Fibroblast of peridontal ligament (primary cell): ENCODE data around the gene EPB41L4B.

Experiments used
- DNase-seq: peaks from one replicate; pipeline ENCODE4 v3.0.0-alpha.2; 2010; ENCODE audit errors: extremely low read depth

EPB41L4B gene

DNA sequence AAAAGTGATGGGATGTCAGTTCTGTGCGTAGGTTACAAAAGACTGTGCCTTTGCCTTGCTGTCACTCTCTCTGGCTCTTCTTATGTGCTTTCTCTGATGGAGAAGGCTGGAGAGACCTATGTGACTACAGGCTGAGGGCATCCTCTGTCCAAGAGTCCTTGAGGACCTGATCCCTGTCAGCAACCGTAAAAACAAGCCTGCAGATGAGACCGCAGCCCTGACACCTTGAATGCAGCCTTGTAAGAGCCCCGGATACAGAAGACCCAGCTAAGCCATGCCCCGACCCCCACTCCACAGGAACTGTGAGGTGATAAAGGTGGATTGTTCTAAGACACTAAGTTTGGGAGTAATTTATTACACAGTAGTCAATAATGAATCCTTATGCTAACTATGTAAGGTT, 121.2 kb downstream of the EPB41L4B start:
- DNase-seq: no peak

DNA sequence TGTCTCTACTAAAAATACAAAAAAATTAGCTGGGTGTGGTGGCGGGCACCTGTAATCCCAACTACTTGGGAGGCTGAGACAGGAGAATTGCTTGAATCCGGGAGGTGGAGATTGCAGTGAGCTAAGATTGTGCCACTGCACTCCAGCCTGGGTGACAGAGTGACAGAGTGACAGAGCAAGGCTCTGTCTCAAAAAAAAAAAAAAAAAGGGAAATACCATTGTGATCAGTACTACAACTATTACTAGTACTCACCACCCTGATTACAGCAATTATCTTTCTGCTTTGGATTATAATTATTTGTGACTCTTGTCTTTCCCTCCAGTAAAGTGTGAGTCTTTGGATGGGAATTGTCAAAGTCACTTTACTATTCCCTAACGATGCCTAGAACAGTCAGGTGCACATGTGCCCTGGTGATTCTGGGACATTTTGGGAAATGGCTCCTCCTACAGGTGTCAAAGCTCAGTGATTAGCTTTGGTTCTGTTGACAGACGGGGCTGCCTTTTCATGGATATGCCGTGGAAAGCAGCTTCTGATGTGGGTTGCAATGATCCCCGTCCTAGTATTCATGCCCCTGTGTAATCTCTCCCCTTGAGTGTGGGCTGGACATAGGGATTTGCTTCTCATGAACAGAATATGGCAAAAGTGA, 122.0 kb downstream of the EPB41L4B start:
- DNase-seq: no peak

- DNase-seq: peak; percentile 48
These were observed 126.8 kb downstream of the EPB41L4B start for GRCh38 chr9:109193974-109194556.

DNA sequence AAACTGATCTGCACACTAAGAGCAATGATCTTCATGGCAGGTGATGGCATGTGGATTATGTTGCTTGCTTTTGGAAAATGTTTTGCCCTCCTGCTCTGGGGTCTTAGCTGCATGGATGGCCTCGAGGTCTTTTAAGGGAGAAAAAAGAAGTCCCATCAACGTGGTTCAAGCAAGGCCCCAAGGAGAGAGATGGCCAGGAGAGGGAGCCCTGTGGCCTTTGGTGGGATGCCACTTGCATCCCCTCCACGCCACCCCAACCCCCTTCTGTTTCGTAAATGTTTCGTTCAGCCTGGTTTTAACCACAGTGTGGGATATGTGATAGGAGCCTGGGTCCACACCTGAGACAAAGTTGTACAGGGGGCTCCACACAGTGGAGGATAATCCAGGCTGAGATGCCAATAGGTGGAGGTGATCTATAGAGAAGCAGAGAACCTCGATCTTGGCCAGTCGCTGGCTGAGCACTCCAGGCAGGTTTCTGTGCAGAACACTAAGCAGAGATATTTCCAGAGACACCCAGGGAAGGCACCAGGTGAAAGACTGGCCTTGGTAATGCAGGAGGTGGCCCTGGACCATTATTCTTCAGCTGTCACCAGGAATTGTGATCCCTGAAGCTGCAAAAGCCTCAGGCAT, 128.0 kb downstream of the EPB41L4B start:
- DNase-seq: peak; percentile 16

GRCh38 chr9:109191746-109192145, 129.1 kb downstream of the EPB41L4B start:
- DNase-seq: no peak

- DNase-seq: no peak
These were observed 130.7 kb downstream of the EPB41L4B start for GRCh38 chr9:109190151-109190550.

- DNase-seq: no peak
These were observed 133.9 kb downstream of the EPB41L4B start for GRCh38 chr9:109186857-109187520.

GRCh38 chr9:109182940-109183798, 137.7 kb downstream of the EPB41L4B start:
- DNase-seq: peak; percentile 31

GRCh38 chr9:109182550-109182939, 138.3 kb downstream of the EPB41L4B start:
- DNase-seq: no peak

GRCh38 chr9:109181284-109181683, 139.6 kb downstream of the EPB41L4B start:
- DNase-seq: no peak

GRCh38 chr9:109179801-109180523, 140.9 kb downstream of the EPB41L4B start:
- no peak for DNase-seq

GRCh38 chr9:109176963-109177362, 143.9 kb downstream of the EPB41L4B start:
- no peak for DNase-seq

GRCh38 chr9:109176386-109176785, 144.5 kb downstream of the EPB41L4B start:
- DNase-seq: no peak

GRCh38 chr9:109172935-109173334, 147.9 kb downstream of the EPB41L4B start:
- DNase-seq: no peak

DNA sequence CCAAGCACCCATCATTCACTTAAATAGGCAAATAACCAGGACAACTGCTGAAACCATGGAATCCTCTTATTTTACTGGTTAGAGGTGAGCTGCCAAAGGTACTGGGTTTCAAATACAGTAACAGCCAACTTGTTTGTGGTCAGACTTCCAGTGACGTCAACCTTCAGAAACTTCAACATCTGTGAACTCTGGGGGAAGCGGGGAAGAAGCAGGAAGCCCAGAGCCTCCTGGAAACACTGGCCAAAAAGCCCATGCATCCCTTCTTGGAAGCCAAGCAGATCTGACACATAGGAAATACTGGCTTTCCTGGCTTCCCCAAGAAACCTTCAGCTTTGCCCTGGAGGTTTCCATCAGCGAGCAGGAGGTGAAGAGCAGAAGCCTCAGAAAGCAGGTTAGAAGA, 148.9 kb downstream of the EPB41L4B start:
- peak; percentile 49 for DNase-seq

- no peak for DNase-seq
These were observed 152.7 kb downstream of the EPB41L4B start for GRCh38 chr9:109168170-109168569.

- no peak for DNase-seq
These were observed 153.1 kb downstream of the EPB41L4B start for GRCh38 chr9:109167716-109168115.

GRCh38 chr9:109166771-109167601, 153.9 kb downstream of the EPB41L4B start, which contains the start of gene FRRS1L:
Gene FRRS1L, minus strand, starts transcription at chr9:109167249. Its CDS starts 111 bp downstream, at chr9:109167138.
- no peak for DNase-seq

- no peak for DNase-seq
These were observed 154.6 kb downstream of the EPB41L4B start for GRCh38 chr9:109166171-109166770.

DNA sequence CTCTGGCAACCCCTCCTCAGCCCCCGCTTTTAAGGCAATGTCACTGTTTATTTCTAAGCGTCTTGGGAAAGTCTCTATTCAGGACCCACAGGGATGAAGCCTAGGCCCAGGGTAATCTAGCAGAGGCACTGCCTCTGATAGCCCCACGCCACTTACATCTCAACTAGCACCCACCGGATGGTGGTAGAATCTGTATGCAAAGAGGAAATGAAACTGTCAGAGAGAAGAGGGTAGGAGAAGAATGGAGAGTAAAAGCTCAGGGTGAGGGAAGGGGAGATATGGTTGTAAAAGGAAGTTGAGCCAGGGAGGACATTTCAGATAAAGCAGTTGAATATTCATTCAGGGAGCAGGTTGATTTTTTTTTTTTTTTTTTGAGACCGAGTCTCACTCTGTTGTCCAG, 156.8 kb downstream of the EPB41L4B start:
- DNase-seq: no peak
